ELR (cell line): ENCODE results near the gene FMN1.
A peak's percentile ranks its signal among the peaks of the same experiment; 100 is the strongest.

Source experiments
- DNase-seq: peaks from one replicate; pipeline ENCODE4 v3.0.0-alpha.2; 2015; ENCODE audit warnings: low read depth

The FMN1 gene

DNA sequence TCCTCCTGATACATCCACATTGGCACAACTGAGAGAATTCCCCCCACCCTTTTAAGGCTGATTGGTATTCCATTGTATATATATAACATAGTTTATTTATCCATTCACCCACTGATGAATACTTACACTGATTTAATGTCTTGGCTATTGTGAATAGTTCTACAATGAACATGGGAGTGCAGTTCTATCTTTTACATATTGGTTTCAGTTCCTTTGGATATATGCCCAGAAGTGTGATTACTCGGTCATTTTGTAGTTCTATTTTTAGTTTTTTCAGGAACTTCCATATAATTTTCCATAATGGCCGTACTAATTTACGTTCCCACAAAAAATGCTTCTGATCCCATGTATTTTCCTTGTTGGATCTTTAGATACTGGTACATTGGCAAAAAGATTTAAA lies 135.3 kb downstream of the FMN1 start:
- no peak for DNase-seq

DNA sequence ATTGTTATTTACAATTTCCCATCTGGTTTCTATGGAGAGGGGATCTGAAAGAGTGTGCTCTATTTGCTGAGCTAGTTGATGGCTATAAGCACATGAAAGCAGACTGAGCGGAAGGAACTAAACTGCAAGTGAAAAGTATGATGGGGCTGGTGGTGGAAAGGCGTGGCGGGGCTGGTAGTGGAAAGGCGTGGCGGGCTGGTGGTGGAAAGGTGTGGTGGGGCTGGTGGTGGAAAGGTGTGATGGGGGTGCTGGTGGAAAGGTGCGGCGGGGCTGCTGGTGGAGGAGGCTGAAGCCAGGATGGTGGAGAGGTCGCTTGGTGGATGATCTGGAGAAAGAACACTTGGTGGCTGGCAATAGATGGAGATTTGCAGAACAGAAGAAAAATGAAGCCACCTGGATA lies 136.7 kb downstream of the FMN1 start:
- DNase-seq: no peak

DNA sequence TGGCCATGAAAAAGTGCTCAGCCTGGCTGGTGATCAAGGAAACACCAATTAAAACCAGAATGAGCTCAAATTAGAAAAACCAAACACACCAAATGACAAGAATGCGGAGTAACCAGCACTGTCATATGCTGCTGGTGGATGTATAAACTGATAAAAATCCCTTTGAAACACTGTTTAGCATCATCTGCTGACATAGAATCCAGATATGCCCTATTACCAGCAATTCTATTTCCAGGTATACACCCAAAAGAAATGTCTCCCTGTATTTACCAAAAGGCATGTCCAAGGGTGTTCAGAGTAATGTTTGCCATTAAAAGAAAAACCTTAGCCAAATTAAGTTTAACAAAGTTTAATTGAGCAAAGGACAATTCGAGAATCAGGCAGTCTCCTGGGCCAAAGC lies 138.6 kb downstream of the FMN1 start:
- no peak for DNase-seq

DNA sequence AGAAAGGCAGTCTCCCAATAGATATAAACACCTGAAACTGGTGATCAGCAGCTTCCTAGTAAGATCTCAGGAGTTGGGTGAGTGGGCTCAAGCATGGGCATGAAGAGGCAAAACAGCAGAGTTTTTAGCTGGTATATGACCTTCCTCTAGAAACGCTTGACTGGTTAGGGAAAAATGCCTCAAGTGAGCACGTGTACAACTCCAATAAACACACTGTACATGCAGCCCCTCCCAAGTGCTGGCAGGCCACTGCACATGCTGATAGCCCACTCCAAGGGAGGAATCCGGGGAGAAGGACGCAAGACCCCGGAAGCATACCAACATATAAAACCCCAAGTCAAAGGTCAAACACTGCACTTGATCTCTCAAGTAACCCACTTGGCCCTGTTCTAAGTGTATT lies 143.0 kb downstream of the FMN1 start:
- no peak for DNase-seq

- DNase-seq: peak; percentile 42
These were observed 146.3 kb downstream of the FMN1 start for GRCh38 chr15:33048255-33048654.

- DNase-seq: no peak
These were observed 147.4 kb downstream of the FMN1 start for GRCh38 chr15:33047077-33047476.

GRCh38 chr15:33046329-33046728 lies 148.2 kb downstream of the FMN1 start:
- no peak for DNase-seq

- DNase-seq: no peak
These were observed 149.3 kb downstream of the FMN1 start for GRCh38 chr15:33045066-33045810.

- DNase-seq: no peak
These were observed 149.9 kb downstream of the FMN1 start for GRCh38 chr15:33044598-33044997.

- DNase-seq: no peak
These were observed 150.9 kb downstream of the FMN1 start for GRCh38 chr15:33043636-33044035.

- no peak for DNase-seq
These were observed 154.0 kb downstream of the FMN1 start for GRCh38 chr15:33040496-33040895.

GRCh38 chr15:33034588-33034987 lies 159.9 kb downstream of the FMN1 start:
- DNase-seq: no peak

DNA sequence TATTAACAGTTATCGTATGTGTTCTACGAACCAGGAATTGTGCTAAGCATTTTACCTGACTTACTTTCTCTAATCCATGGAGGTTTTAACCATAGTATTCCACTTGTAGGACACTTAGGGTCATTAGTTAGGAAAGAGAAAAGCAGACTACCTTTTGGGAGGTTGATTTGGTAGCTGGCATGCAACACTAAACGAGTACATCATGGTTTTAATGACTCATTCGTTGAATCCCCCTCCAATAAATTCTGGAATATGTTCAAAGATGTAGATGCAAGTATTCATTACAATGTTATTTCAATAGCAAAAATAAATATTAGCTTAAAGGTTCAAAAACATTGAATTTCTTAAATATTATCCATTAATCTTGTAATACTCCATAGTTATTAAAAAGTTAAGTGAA lies 162.5 kb downstream of the FMN1 start:
- DNase-seq: peak; percentile 29

GRCh38 chr15:33031324-33031821 lies 163.1 kb downstream of the FMN1 start:
- peak; percentile 75 for DNase-seq

DNA sequence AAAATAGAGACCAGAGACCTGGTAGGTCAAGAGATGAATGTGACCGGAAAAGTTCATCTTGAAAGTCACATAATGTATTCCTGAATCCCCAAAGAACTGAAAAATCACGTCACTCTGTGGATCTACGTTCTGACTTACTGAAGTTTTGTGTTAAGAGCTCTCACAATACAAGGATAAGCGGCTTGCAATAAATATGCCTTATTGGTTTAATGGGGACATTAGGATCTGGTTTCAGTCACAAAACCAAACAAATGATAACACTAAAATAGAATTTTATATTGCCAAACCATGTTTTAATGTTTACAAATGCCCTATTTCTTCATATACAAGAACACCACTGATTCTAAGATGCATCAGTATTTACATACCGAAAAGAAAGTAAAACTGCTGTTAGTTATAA lies 164.2 kb downstream of the FMN1 start:
- DNase-seq: no peak

GRCh38 chr15:33029109-33029652 lies 165.3 kb downstream of the FMN1 start:
- DNase-seq: no peak

- DNase-seq: no peak
These were observed 166.0 kb downstream of the FMN1 start for GRCh38 chr15:33028495-33028894.

GRCh38 chr15:33027306-33028035 lies 167.0 kb downstream of the FMN1 start:
- DNase-seq: no peak

GRCh38 chr15:33026614-33027013 lies 167.9 kb downstream of the FMN1 start:
- DNase-seq: no peak

DNA sequence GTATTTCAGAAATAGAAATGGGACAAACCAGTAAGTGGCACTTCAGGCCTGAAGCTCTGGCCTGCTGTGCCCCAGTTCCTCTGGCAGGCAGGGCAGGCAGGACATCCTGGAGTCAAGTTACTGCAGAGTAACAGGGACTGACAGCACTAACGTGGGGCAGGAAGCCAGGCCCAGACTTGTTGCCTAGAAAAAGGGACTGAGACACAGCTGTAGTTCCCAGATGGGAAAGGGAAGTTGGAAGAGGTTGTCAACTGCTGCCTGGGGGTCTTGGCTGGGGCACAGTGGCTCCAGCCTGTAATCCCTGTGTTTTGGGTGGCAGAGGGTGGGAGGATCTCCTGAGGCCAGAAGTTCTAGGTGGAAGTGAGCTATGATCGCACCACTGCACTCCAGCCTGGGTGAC lies 171.9 kb downstream of the FMN1 start:
- peak; percentile 64 for DNase-seq

GRCh38 chr15:33021806-33022389 lies 172.6 kb downstream of the FMN1 start:
- peak; percentile 75 for DNase-seq

GRCh38 chr15:33019354-33019981 lies 175.0 kb downstream of the FMN1 start:
- no peak for DNase-seq
